Fibroblast of villous mesenchyme (primary cell): ENCODE results near the gene FILIP1. TPM values are rescaled to one million over a fixed set of nuclear protein-coding genes. Genes with fewer than 3 reads are reported as not detected.

ENCODE experiments used
- DNase-seq: peaks from one replicate; pipeline ENCODE4 v3.0.0-alpha.2; 2010; ENCODE audit warnings: low read depth
- H3K4me3 ChIP-seq: 2 replicates; pipeline ENCODE4 v1.5.1; 2011; ENCODE audit warnings: low read depth, mild to moderate bottlenecking, low read length
- total RNA-seq: library from RNA; depleted of rRNA; stranded (reverse); fragments of >200 nt; gene quantifications from 2 replicates; pipeline ENCODE4 v1.2.3, GENCODE V29; 2012
- TF ChIP-seq, protein P1 (sequence below): IDR thresholded peaks from 2 replicates; pipeline ENCODE4 v1.5.1; 2012; ENCODE audit warnings: low read depth, mild to moderate bottlenecking, low read length; ENCODE audit not compliant: insufficient read depth

The FILIP1 gene
- total RNA-seq, 1 donor, result 0.43 TPM

DNA sequence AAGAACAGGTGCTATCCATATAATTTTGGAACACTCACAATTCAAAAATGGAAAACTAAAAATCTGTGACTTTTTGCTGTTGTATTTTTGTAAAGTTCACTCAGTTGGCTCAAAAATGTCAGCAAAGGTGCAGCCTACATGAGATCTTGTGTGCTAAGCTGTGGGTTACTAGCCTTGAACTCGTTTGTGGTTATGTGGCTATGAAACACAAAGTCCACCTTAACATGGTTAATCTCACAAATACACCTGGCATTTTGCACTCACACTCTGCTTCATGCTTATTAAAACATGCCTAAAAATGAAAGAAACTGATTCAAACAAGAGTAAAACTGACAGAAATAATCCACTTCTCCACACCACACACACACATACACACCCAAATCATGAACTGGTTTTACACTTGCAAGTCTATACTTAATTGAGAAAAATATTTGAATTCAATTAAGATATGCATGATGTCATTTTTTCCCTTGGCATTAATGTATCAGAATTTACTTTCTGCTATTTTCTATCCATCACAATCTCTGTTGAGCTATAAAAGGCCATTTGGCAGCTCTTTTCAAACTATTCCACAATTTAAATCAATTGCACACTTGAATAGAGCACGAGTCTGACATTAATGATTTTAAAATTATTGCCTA lies 186.1 kb downstream of the FILIP1 start:
- H3K4me3 ChIP-seq, result no peak overlapping the region
- DNase-seq, result no peak
- TF ChIP-seq, protein P1, sequence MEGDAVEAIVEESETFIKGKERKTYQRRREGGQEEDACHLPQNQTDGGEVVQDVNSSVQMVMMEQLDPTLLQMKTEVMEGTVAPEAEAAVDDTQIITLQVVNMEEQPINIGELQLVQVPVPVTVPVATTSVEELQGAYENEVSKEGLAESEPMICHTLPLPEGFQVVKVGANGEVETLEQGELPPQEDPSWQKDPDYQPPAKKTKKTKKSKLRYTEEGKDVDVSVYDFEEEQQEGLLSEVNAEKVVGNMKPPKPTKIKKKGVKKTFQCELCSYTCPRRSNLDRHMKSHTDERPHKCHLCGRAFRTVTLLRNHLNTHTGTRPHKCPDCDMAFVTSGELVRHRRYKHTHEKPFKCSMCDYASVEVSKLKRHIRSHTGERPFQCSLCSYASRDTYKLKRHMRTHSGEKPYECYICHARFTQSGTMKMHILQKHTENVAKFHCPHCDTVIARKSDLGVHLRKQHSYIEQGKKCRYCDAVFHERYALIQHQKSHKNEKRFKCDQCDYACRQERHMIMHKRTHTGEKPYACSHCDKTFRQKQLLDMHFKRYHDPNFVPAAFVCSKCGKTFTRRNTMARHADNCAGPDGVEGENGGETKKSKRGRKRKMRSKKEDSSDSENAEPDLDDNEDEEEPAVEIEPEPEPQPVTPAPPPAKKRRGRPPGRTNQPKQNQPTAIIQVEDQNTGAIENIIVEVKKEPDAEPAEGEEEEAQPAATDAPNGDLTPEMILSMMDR, result no peak

DNA sequence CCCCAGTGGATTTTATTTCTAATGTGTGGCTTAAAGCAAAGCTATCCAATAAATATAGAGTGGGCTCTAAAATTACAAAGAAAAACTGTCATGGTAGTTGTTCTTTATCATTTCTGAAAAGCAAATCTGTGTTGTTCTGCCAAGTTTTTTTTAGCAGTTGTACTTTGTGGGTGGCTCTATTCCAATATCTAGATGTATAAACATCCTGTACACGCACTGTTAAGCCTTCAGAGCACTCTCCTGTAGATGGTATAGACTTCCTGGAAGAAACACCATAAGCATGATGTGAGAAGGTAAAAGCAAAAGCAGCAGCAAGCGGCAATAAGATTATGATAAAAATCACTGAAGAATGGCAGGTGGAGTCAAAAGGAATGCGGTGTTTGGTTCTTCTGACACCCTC lies 187.5 kb downstream of the FILIP1 start:
- DNase-seq, result no peak
- no peak overlapping the region for H3K4me3 ChIP-seq
- TF ChIP-seq, protein P1, result no peak

DNA sequence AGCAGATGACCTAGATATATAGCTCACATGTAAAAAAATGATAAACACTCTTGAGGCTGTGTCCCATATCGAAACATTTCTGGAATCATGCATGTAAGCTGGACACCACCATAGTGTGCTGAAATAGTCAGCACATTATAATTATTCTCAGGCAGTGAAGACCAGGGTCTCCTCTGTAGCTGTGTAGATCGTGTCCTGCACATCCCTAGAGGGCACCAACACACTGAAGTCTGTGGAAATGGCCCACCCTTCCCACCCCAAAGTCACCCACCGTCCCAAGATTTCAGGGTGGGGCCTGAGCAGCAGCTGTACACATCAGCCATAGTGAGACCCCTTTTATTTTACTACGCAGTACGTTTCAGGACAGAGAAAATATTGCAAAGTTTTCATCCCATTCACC lies 188.0 kb downstream of the FILIP1 start:
- TF ChIP-seq, protein P1, result no peak
- H3K4me3 ChIP-seq, result no peak overlapping the region
- no peak for DNase-seq

DNA sequence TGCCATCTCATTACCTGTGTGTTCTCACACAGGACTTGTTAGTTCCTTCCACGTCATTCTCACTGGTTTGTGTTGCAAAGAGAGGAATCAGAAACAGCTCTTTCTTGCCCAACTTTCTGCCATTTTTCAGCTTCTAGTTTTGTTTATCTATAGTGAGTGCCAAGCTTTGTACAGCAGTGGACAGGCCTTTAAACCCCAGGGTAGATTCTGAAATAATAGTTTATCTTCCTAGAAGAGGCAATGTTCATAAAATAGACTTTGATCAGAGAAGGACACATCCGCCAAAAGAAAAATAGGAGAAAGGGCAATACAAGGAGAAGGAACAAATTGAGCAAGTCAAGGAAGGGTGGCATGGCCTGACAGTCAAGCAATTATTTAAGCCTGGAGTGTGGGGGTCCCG lies 191.3 kb downstream of the FILIP1 start:
- no peak for DNase-seq
- TF ChIP-seq, protein P1, result no peak
- H3K4me3 ChIP-seq, result no peak overlapping the region

DNA sequence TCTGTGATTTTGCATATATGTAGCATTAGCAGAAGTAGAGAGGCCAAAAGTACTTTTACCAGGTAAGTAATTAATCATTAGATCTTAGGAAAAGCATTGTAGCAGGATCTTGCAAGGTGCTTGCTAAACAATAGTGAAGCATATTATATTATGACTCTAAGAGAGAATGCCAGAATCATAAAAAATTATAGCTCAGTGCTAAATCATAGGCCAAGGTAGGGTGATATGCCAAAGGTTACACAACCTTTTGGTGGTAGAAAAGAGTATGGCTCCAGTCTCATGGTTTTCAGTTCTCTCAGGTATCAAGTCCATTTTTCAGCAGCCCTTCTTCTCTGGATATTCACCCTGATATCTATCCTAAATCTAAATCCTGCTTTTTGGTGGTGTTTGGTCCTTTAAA lies 192.1 kb downstream of the FILIP1 start:
- TF ChIP-seq, protein P1, result no peak
- H3K4me3 ChIP-seq, result no peak overlapping the region
- no peak for DNase-seq

DNA sequence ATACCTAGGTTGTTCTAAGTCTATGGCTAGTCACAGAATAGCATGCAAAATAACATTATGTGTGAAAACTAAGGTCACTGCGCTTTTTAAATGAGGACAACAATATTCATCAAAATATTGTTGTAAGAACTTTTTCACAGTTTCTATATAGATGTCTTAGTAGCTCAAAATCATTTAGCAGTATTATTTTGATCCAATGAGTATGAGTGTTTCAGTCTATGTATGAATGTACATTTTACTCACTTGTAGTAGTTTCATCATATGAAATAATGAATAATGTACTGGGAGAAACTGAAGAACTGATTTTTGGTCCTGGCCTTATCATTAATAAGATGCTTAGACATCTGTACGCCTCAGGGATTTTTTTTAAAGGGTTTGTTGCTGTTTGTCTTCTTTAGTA lies 192.5 kb downstream of the FILIP1 start:
- TF ChIP-seq, protein P1, result no peak
- no peak for DNase-seq
- no peak overlapping the region for H3K4me3 ChIP-seq

DNA sequence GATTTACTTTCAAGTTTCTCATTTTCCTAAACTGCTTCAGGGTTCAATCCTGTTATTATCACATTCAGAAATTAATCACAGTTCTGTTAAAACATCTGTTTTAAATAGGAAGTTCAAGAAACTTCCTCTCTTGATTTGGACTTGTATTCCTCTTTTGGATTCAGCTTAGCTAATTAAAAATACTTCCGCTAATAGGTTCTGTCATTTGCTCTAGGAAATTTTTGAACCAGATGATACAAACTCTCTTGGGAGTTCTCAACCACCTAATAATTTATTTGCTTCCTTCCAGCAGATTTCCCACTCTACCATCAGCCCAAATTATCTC lies 193.1 kb downstream of the FILIP1 start:
- TF ChIP-seq, protein P1, result no peak
- no peak for DNase-seq

More for the DNA sequence above, 193.1 kb downstream of the FILIP1 start:
- no peak overlapping the region for H3K4me3 ChIP-seq
